Measurements from ENCODE around the gene TSPAN16.
"Not testable (repeated sequence)": the region's sequence is repeated elsewhere in the genome, so short reads cannot be mapped to it uniquely, and the experiment has no call there.

Gene TSPAN16

GRCh38 chr19:11346104-11346940 is 50.4 kb downstream of the TSPAN16 start, which contains the start of the genes CCDC159 and TMEM205:
Gene CCDC159 (plus strand): TSS chr19:11346519. CDS start chr19:11346607, 88 bp downstream.
Gene TMEM205 (minus strand): TSS chr19:11346268. CDS start chr19:11345619, 649 bp downstream.
- DNase-seq (ENCODE audit: low read depth) = peak; percentile 96

DNA sequence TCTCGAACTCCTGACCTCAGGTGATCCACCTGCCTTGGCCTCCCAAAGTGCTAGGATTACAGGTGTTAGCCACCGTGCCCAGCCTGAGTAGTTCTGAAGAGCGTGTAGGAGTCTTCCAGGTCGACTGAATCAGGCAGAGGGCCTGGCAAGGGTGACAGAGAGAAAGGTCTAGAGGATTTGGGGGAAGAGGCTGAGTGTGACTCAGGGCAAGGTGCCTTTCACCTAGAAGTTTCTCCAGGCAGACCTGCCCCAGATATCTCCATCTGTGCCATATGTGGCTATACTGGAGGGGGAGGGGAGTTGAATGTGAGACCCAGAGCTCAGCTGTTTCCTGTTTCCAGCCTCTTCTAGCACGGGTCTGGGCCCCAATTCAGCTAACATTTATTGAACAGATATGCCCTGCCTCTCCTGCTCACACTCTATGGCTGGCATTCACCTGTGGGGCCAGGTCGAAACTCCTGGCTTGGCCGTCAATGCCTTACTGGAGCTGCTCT is 51.6 kb downstream of the TSPAN16 start:
- no peak for DNase-seq (ENCODE audit: low read depth)

- DNase-seq (ENCODE audit: low read depth) = no peak
These were observed 53.2 kb downstream of the TSPAN16 start for GRCh38 chr19:11349171-11349570.

DNA sequence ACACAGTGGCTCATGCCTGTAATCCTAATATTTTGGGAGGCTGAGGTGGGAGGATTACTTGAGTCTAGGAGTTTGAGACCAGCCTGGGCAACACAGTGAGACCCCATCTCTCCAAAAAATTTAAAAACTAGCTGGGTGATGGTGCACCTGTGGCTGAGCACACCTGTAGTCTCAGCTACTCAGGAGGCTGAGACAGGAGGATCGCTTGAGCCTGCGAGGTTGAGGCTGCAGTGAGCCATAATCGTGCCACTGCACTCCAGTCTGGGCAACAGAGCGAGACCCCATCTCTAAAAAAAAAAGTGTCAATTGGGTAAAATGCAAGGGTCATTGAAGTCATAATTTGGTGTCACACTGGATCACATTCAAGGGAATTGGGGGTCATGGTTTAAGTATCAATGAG is 58.1 kb downstream of the TSPAN16 start:
- not testable (repeated sequence) for DNase-seq (ENCODE audit: low read depth)

- DNase-seq (ENCODE audit: low read depth) = peak; percentile 66
These were observed 59.5 kb downstream of the TSPAN16 start, which contains the start of gene PLPPR2 for GRCh38 chr19:11355160-11356073. Gene PLPPR2 (plus strand): TSS chr19:11355432. CDS start chr19:11357674, 2,242 bp downstream.

- no peak for DNase-seq (ENCODE audit: low read depth)
These were observed 60.1 kb downstream of the TSPAN16 start for GRCh38 chr19:11356074-11356397.

GRCh38 chr19:11356676-11357550 is 61.0 kb downstream of the TSPAN16 start:
- no peak for DNase-seq (ENCODE audit: low read depth)

DNA sequence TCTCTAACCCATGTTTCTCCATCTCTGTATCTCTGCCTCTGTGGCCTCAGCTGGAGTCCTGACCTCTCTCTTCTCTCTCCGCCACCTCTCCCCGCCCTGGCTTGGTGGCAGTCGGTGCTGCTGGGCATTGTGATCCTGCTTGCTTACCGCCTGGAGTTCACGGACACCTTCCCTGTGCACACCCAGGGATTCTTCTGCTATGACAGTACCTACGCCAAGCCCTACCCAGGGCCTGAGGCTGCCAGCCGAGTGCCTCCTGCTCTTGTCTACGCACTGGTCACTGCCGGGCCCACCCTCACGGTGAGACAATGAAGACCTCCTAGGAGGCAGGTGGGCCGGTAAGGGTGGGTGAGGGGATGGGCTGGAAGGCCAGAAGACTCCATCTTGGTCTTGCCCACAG is 63.5 kb downstream of the TSPAN16 start:
- DNase-seq (ENCODE audit: low read depth) = no peak

- no peak for DNase-seq (ENCODE audit: low read depth)
These were observed 65.2 kb downstream of the TSPAN16 start for GRCh38 chr19:11361037-11361770.

DNA sequence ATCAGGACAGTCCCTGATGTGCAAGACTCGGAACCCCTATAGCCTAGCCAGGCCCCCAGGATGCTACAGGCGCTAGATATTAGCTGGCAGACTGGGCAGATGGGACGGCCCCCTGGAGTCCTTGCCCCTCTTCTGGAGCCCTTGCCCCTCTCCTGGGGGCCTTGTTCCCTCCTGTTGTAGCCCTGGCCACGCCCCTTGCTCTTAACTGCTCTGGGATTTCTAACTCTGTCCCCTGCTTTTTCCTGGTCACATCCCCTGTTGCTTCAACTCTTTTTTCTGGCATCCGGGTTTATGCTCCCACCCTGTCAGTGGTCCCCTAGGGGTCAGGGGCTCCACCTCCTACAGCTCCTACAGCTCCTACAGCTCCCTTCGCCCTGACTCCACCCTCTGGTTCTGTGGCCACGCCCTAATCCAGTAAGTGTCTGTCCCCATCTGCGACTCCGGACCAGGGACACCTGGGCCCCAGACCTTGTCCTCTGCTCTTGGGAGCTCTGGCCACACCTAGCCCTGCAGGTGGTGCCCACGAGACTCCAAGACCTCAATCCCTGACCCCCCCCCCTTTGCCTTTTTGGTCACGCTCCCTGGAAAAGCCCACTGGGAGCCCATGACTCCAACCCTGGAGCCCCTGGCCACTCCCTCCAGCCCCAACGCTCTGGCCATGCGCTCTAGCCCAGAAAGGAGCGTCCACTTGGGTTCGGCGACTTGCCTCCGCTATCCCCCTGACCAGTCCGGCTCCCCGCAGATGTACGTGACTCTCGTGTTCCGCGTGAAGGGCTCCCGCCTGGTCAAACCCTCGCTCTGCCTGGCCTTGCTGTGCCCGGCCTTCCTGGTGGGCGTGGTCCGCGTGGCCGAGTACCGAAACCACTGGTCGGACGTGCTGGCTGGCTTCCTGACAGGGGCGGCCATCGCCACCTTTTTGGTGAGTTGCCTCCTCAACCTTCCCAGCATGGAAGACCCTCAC is 66.1 kb downstream of the TSPAN16 start:
- no peak for DNase-seq (ENCODE audit: low read depth)

- DNase-seq (ENCODE audit: low read depth) = no peak
These were observed 67.9 kb downstream of the TSPAN16 start for GRCh38 chr19:11363881-11364280.

DNA sequence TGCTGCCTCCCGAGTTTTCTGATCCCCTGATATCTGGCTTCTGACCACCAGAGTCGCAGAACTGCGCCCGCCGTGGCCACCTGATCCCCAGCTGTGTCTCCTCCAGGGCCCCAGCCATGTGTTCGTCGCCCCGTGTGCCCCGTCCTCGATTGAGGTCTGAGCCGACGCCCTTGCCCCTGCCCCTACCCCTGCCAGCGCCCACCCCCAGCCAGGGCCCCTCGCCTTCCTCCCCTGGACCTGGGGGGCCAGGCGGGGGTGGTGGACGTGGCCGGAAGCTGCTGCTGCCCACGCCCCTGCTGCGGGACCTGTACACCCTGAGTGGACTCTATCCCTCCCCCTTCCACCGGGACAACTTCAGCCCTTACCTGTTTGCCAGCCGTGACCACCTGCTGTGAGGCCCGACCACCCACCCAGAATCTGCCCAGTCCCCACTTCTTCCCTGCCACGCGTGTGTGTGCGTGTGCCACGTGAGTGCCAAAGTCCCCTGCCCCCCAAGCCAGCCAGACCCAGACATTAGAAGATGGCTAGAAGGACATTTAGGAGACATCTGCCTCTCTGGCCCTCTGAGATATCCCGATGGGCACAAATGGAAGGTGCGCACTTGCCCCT is 68.4 kb downstream of the TSPAN16 start:
- DNase-seq (ENCODE audit: low read depth) = no peak

GRCh38 chr19:11364935-11365334 is 69.0 kb downstream of the TSPAN16 start:
- no peak for DNase-seq (ENCODE audit: low read depth)

Data from stimulated activated CD8-positive, alpha-beta memory T cell treated with anti-CD3 and anti-CD28 coated beads, Interleukin-7, amount 100 ng/mL, for 24 hours (primary cell).